HG02588 (cell line): Measurements from ENCODE around the gene ULBP1.
"Not testable (repeated sequence)": the region's sequence is repeated elsewhere in the genome, so short reads cannot be mapped to it uniquely, and the experiment has no call there.

Experiments used
- ATAC-seq: cut with Tn5 transposase; IDR thresholded peaks from one replicate; pipeline ENCODE4 v1.9.1; 2021; ENCODE audit warnings: mild to moderate bottlenecking, moderate library complexity; ENCODE audit not compliant: unreplicated experiment

Gene ULBP1

GRCh38 chr6:149963462-149964307, at the start of gene ULBP1:
Gene ULBP1, plus strand, starts transcription at chr6:149963943. Its CDS starts 107 bp downstream, at chr6:149964050.
- peak; percentile 55 for ATAC-seq

- ATAC-seq: no peak
Measured at GRCh38 chr6:149915970-149916865, 47.5 kb upstream of the ULBP1 start.

- no peak for ATAC-seq
Measured at GRCh38 chr6:149917679-149918078, 46.1 kb upstream of the ULBP1 start.

- no peak for ATAC-seq
Measured at GRCh38 chr6:149918151-149918905, 45.4 kb upstream of the ULBP1 start.

- not testable (repeated sequence) for ATAC-seq
Measured at GRCh38 chr6:149919126-149919833, 44.5 kb upstream of the ULBP1 start.

GRCh38 chr6:149919834-149920225, 43.9 kb upstream of the ULBP1 start:
- ATAC-seq: no peak

- no peak for ATAC-seq
Measured at GRCh38 chr6:149921361-149921760, 42.4 kb upstream of the ULBP1 start.

GRCh38 chr6:149922091-149922490, 41.7 kb upstream of the ULBP1 start:
- ATAC-seq: not testable (repeated sequence)

GRCh38 chr6:149922642-149923326, 41.0 kb upstream of the ULBP1 start, which contains the start of gene RAET1G:
Gene RAET1G, minus strand, starts transcription at chr6:149923121. Its CDS starts 111 bp downstream, at chr6:149923010.
- no peak for ATAC-seq

- no peak for ATAC-seq
Measured at GRCh38 chr6:149923327-149923986, 40.3 kb upstream of the ULBP1 start.

- ATAC-seq: no peak
Measured at GRCh38 chr6:149924206-149924932, 39.4 kb upstream of the ULBP1 start.

GRCh38 chr6:149924933-149925252, 38.9 kb upstream of the ULBP1 start:
- ATAC-seq: no peak

- no peak for ATAC-seq
Measured at GRCh38 chr6:149925253-149925973, 38.3 kb upstream of the ULBP1 start.

- no peak for ATAC-seq
Measured at GRCh38 chr6:149925974-149926777, 37.6 kb upstream of the ULBP1 start.

GRCh38 chr6:149927025-149927424, 36.7 kb upstream of the ULBP1 start:
- ATAC-seq: not testable (repeated sequence)

- ATAC-seq: no peak
Measured at GRCh38 chr6:149929422-149929821, 34.3 kb upstream of the ULBP1 start.

GRCh38 chr6:149931501-149931900, 32.2 kb upstream of the ULBP1 start:
- ATAC-seq: no peak
